Measurements from ENCODE around the gene QSOX2.

QSOX2 gene

DNA sequence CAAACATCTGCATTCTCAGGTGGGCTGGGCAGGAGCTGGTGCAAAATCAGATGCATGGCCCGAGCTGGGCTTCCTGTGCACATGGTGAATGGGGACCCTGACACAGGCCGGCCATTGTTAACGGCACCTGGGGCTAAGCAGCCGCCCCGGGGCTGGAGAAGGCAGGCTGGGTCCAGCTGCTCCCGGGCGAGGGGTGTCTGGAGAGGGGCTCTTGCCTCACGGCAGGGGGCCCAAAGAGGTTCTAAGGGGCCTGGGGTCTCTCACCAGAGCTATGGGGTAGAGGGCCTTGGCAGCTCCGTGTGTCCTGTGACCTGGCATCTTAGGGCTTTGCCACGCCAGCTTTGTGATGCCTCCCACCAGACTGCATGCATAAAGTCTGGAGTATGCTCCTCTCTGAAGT is 5.1 kb upstream of the QSOX2 start:
- Histone ChIP-seq H3K4me1 (ENCODE audit: low read length) (no peaks in the 10 kb centered on the region), H3K9me3 (replicated peaks; ENCODE audit: insufficient read depth, low read length) (no peaks in the 10 kb centered on the region), H3K36me3 (replicated peaks; ENCODE audit: insufficient read depth, low read length) (no peaks in the 10 kb centered on the region), H3K4me2 (ENCODE audit: low read depth, low read length) (no peak overlapping the region), H3F3A (ENCODE audit: insufficient read depth, low read length) (no peaks in the 10 kb centered on the region), H2AFZ (ENCODE audit: low read length) (no peak overlapping the region), H3K9me2 (replicated peaks; ENCODE audit: insufficient read depth, low read length) (no peaks in the 10 kb centered on the region), H3K4me3 (ENCODE audit: low read length) (no peak overlapping the region), H4K20me1 (ENCODE audit: insufficient read depth, low read length) (no peaks in the 10 kb centered on the region), H3K79me2 (ENCODE audit: low read length) (no peaks in the 10 kb centered on the region), H3K27ac (ENCODE audit: low read length) (no peak overlapping the region), H3K9ac (ENCODE audit: low read length) (no peak overlapping the region), H3K27me3 (replicated peaks; ENCODE audit: insufficient read depth, low read length) (peaks cover 90% of the 10 kb centered on the region)
- DNase-seq = no peak
- TF ChIP-seq EZH2phosphoT487 (IDR thresholded peaks at IDR 0.05; ENCODE audit: low read length) = no peak

DNA sequence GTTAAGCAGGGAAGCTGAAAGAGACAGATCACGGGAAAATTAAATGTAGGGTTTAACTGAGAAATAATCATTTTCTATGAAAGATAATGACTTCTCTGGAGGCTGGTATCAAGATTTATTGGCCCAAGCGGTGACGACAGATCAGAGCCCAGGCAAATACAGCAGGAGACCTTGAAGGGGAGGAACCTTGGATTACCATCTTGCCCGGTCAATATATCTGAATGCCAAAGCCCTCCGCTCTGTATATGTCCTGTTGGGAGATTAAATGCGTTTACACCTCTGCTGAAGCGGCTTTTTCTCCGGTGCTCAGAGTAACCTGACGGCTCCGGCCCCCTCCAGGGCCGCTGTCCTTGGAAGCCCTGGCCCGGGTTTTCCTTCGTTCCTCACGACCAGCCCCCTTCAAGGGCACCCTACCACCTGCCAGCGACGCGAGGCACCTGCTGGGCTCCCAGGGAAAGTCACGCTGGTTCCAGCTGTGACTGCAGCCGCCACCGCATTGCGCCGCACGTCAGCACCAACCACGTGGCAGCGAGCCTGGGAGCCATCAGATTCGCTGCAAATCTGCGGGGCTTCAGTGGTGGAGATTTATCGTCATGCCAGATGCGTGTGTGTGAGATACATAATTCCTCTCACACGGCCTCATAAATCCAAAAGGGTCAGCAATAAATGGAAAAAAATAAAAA is 4.4 kb upstream of the QSOX2 start:
- Histone ChIP-seq H3K27ac (ENCODE audit: low read length) (no peak overlapping the region), H3K27me3 (replicated peaks; ENCODE audit: insufficient read depth, low read length) (peaks cover 84% of the 10 kb centered on the region), H3K4me1 (ENCODE audit: low read length) (no peaks in the 10 kb centered on the region), H3K9ac (ENCODE audit: low read length) (no peak overlapping the region), H3K4me3 (ENCODE audit: low read length) (no peak overlapping the region), H3K4me2 (ENCODE audit: low read depth, low read length) (no peak overlapping the region), H3F3A (ENCODE audit: insufficient read depth, low read length) (peaks cover under 1% of the 10 kb centered on the region), H3K9me3 (replicated peaks; ENCODE audit: insufficient read depth, low read length) (no peaks in the 10 kb centered on the region), H4K20me1 (ENCODE audit: insufficient read depth, low read length) (no peaks in the 10 kb centered on the region), H2AFZ (ENCODE audit: low read length) (no peak overlapping the region), H3K9me2 (replicated peaks; ENCODE audit: insufficient read depth, low read length) (no peaks in the 10 kb centered on the region), H3K79me2 (ENCODE audit: low read length) (peaks cover 4% of the 10 kb centered on the region), H3K36me3 (replicated peaks; ENCODE audit: insufficient read depth, low read length) (no peaks in the 10 kb centered on the region)
- DNase-seq = no peak
- 0 out of 2 replicates have a peak, but pooled peaks have one; percentile 8 for TF ChIP-seq EZH2phosphoT487 (IDR thresholded peaks at IDR 0.05; ENCODE audit: low read length)
- TF ChIP-seq, protein P1, sequence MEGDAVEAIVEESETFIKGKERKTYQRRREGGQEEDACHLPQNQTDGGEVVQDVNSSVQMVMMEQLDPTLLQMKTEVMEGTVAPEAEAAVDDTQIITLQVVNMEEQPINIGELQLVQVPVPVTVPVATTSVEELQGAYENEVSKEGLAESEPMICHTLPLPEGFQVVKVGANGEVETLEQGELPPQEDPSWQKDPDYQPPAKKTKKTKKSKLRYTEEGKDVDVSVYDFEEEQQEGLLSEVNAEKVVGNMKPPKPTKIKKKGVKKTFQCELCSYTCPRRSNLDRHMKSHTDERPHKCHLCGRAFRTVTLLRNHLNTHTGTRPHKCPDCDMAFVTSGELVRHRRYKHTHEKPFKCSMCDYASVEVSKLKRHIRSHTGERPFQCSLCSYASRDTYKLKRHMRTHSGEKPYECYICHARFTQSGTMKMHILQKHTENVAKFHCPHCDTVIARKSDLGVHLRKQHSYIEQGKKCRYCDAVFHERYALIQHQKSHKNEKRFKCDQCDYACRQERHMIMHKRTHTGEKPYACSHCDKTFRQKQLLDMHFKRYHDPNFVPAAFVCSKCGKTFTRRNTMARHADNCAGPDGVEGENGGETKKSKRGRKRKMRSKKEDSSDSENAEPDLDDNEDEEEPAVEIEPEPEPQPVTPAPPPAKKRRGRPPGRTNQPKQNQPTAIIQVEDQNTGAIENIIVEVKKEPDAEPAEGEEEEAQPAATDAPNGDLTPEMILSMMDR (IDR thresholded peaks at IDR 0.05; ENCODE audit: low read length) = no peak

DNA sequence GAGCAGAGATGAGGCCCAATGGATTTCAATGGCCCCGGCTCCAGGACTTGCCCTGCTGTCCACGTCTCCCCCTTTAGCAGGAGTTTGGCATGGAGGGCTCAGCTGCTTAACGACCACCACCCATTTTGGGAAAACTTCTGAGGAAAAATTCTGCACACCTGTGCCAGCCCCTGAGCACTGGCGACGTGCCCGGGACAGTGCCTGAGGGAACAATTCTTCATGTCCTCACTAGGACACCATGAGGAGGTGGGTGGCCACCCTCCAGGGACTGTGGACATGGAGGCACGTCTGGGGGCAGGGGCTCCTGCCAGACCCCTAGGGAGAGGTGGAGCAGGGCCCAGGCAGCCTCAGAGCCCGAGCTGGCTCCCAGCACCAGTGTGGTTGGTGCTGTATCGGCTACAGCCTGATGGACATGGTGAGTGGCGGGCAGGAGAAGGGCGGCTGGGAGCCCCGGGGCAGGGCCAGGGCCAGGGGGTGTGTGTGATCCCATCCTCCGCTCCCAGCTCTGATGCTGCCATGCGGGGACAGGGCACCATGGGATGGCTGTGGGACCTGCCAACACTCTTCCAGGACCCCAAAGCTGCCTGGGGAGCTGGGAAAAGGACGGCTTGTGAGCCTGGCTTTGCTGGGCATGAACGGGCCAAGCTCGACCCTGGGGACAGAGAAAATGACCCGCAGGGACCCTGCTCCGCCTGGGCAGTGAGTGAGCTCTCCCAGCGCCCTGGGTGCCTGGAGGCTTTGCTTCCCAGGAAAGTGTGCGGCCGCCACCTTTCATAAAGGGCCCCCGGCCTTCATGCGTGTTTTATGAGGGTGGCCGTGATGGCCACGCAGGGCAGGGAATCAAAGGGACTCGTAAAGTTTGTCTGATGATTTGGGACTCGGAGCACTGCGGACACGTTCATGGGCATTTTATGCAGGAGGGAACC is 3.6 kb upstream of the QSOX2 start:
- Histone ChIP-seq H3K9me3 (replicated peaks; ENCODE audit: insufficient read depth, low read length) (no peaks in the 10 kb centered on the region), H3K27me3 (replicated peaks; ENCODE audit: insufficient read depth, low read length) (peaks cover 76% of the 10 kb centered on the region), H3K9me2 (replicated peaks; ENCODE audit: insufficient read depth, low read length) (no peaks in the 10 kb centered on the region), H3F3A (ENCODE audit: insufficient read depth, low read length) (peaks cover 9% of the 10 kb centered on the region), H3K79me2 (ENCODE audit: low read length) (peaks cover 12% of the 10 kb centered on the region), H3K4me1 (ENCODE audit: low read length) (peaks cover 4% of the 10 kb centered on the region; the same call in 1 of the 2 replicates), H3K4me3 (ENCODE audit: low read length) (no peak overlapping the region), H3K27ac (ENCODE audit: low read length) (no peak overlapping the region), H4K20me1 (ENCODE audit: insufficient read depth, low read length) (no peaks in the 10 kb centered on the region), H2AFZ (ENCODE audit: low read length) (no peak overlapping the region), H3K4me2 (ENCODE audit: low read depth, low read length) (no peak overlapping the region), H3K9ac (ENCODE audit: low read length) (no peak overlapping the region), H3K36me3 (replicated peaks; ENCODE audit: insufficient read depth, low read length) (no peaks in the 10 kb centered on the region)
- DNase-seq = no peak
- TF ChIP-seq EZH2phosphoT487 (IDR thresholded peaks at IDR 0.05; ENCODE audit: low read length) (no peak), EZH2 (optimal IDR thresholded peaks at IDR 0.05; ENCODE audit: low read depth, low read length) (no peak)
- TF ChIP-seq, protein P1 (IDR thresholded peaks at IDR 0.05; ENCODE audit: low read length) = no peak
